HPDE6-E6E7 (cell line): ENCODE data around the gene SSC4D.

ENCODE experiments used
- DNase-seq: peaks from one replicate; pipeline ENCODE4 v3.0.0; 2011; ENCODE audit warnings: missing footprints; ENCODE audit errors: extremely low spot score

The SSC4D gene

GRCh38 chr7:76354516-76354915 is 55.0 kb downstream of the SSC4D start:
- DNase-seq: no peak

GRCh38 chr7:76353744-76354143 is 55.8 kb downstream of the SSC4D start:
- no peak for DNase-seq

- DNase-seq: no peak
Measured at GRCh38 chr7:76352193-76352592, 57.3 kb downstream of the SSC4D start.

- no peak for DNase-seq
Measured at GRCh38 chr7:76351372-76351771, 58.1 kb downstream of the SSC4D start.

- DNase-seq: no peak
Measured at GRCh38 chr7:76349313-76349885, 60.1 kb downstream of the SSC4D start.

GRCh38 chr7:76347710-76348109 is 61.8 kb downstream of the SSC4D start:
- no peak for DNase-seq

- DNase-seq: no peak
Measured at GRCh38 chr7:76346778-76347177, 62.7 kb downstream of the SSC4D start.

GRCh38 chr7:76346097-76346496 is 63.4 kb downstream of the SSC4D start:
- DNase-seq: no peak

GRCh38 chr7:76343931-76344321 is 65.6 kb downstream of the SSC4D start:
- DNase-seq: no peak

GRCh38 chr7:76343294-76343930 is 66.1 kb downstream of the SSC4D start:
- DNase-seq: no peak

- DNase-seq: no peak
Measured at GRCh38 chr7:76342222-76342621, 67.3 kb downstream of the SSC4D start.

- DNase-seq: no peak
Measured at GRCh38 chr7:76340617-76341131, 68.8 kb downstream of the SSC4D start.
